ENCODE results near the gene AHCYL2. TPM values are rescaled to one million over a fixed set of nuclear protein-coding genes. Genes with fewer than 3 reads are reported as not detected.

The AHCYL2 gene
- 6.4 and 8.6 TPM in 2 replicates for total RNA-seq

DNA sequence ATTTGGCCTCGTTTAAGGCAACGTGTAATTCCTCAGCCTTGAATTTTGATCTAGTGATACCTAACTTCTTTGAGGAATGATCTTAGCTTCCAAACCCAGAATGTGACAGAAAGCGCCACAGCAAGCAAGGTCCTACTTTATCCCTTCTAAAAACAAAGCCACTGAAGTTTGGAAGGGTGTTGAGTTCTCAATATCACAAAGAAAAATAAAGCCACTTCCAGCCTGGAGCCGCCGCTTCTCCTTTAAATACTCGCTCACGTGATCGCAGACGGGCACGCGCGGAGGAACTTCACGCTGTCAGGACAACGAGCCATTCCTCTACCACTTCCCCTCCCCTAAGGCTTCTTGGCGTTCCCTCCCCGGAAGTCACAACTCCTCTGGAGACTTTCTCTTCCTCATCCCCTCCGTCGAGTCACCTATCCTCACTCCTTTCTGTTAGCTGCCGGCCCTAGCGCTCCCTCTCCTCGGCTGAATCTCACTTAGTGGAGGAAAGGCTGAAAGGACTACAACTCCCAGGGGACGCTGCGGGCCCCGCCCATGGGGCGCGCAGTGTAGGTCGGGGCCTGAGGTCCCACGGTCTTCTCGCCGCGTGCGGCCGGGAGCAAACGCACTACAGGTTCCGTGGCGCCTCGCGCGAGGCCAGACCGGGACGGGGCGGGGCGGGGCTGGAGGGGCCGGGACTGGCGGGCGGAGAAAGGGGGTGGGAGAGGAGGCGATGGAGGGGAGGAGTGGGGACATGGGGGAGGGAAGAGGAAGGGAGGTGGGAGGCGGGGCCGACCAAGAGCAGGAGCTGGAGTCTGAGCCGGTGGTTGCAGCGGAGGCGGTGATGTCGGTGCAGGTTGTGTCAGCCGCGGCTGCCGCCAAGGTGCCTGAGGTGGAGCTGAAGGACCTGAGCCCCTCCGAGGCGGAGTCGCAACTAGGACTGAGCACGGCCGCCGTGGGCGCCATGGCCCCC, at the start of gene AHCYL2:
Gene AHCYL2 (plus strand): TSS at position 780 of the 955 bp plus-strand sequence.
- peak within 1 kb of the TSS; percentile 73 for H3K4me3 ChIP-seq (ENCODE audit: low read depth, low read length)
- peak; percentile 97 for DNase-seq (ENCODE audit: low read depth)
- no peak for TF ChIP-seq CTCF (IDR thresholded peaks at IDR 0.05; ENCODE audit: insufficient read depth, low read depth, low read length)

GRCh38 chr7:129176916-129177710, 47.7 kb upstream of the AHCYL2 start:
- DNase-seq (ENCODE audit: low read depth) = no peak
- TF ChIP-seq CTCF (IDR thresholded peaks at IDR 0.05; ENCODE audit: insufficient read depth, low read depth, low read length) = no peak
- H3K4me3 ChIP-seq (ENCODE audit: low read depth, low read length) = no peak overlapping the region

DNA sequence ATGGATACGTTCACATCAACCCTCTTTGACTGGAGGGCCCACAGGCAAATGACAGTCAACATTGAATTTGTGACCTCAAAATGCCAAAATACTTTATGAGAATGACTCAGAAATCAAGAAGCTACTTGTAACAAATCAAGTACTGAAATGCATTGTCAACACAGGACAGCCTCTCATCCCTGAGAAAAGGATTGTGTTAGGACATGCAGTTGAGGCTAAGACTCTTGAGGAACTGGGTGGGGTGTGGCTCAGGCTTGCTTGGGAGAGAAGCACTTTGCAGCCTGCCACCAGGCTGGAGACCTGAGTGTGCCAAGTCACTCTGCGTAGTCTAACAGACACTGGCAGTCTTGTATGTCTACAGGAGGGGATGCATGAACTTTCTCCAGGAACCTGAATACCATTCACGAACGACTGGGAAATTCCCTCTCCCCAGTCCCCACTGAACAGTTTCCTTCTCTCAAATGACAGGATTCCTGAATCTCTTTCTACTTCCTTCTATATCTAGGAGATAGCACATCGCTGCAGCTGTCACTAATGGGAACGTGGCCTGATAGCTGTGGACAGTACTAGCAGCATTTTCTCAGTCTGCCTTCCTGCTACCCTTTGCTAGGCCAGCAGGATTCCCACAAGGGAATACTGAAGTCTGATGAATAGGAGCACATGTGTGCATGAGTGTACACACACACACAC, 39.7 kb upstream of the AHCYL2 start:
- no peak overlapping the region for H3K4me3 ChIP-seq (ENCODE audit: low read depth, low read length)
- DNase-seq (ENCODE audit: low read depth) = no peak
- TF ChIP-seq CTCF (IDR thresholded peaks at IDR 0.05; ENCODE audit: insufficient read depth, low read depth, low read length) = no peak

DNA sequence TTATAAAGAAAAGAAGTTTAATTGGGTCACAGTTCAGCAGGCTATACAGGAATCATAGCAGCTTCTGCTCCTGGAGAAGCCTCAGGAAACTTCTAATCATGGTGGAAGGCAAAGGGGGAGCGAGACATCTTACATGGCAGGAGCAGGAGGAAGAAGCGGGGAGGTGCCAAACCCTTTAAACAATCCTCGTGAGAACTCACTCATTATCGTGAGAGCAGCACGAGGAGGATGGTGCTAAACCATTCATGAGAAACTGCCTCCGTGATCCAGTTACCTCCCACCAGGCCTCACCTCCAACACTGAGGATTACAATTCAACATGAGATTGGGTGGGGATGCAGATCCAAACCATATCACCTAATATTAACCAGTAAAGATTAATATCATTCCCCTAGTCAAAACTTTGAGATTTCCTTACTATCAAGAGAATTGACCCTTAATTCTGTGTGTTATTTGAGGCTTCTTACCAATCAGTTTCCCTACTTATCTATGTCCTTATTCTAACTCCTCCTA, 38.0 kb upstream of the AHCYL2 start:
- no peak overlapping the region for H3K4me3 ChIP-seq (ENCODE audit: low read depth, low read length)
- DNase-seq (ENCODE audit: low read depth) = no peak
- no peak for TF ChIP-seq CTCF (IDR thresholded peaks at IDR 0.05; ENCODE audit: insufficient read depth, low read depth, low read length)

DNA sequence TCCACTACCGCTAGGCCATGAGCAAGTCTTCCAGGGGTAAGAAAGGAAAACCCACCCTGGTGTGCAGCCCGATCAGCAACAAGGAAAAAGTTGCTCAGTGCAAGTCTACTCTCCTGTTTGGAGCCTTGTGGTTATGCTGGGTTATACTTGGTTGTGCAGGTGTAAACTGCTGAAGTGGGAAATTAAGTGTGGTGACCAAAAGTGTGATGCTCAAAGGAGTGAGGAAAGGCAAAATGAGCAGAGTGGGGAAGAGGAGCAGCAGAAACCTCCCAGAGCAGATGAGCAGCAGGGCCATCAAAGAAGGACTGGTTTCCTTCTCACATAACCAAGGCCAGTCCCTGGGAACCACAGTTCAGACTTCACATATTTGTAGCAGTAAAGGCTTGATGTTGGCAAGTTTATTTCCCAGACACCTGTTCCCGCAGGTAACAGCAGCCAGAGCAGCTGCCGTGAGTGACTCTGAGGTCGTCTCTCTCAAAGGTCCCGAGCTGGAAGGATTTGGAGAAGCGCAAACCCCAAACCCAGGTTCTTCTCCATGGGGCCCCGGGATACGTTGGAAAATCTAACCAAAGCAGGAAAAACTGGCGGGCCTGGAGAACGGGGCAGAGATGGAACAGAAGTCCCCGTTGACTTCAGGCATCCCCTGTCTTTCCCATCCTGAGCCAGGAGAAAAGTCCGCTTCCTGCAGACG, 37.0 kb upstream of the AHCYL2 start:
- no peak for DNase-seq (ENCODE audit: low read depth)
- peak overlapping the region; percentile 60 for H3K4me3 ChIP-seq (ENCODE audit: low read depth, low read length)
- TF ChIP-seq CTCF (IDR thresholded peaks at IDR 0.05; ENCODE audit: insufficient read depth, low read depth, low read length) = no peak
